Activated CD4-positive, CD25-positive, alpha-beta regulatory T cell (primary cell): ENCODE measurements around the gene MVB12B.

ENCODE experiments used
- DNase-seq, 4 experiments: peaks; one replicate each; lab custom pipeline; 2025; lab: John Stamatoyannopoulos, UW

The MVB12B gene

GRCh38 chr9:126494746-126495145 is 168.1 kb downstream of the MVB12B start:
- no peak for DNase-seq

- no peak for DNase-seq
Measured at GRCh38 chr9:126495411-126496180, 169.0 kb downstream of the MVB12B start.

- DNase-seq, result no peak
Measured at GRCh38 chr9:126496181-126496576, 169.6 kb downstream of the MVB12B start.

GRCh38 chr9:126496781-126497659 is 170.4 kb downstream of the MVB12B start:
- DNase-seq, result no peak

- DNase-seq, result no peak
Measured at GRCh38 chr9:126497660-126498275, 171.1 kb downstream of the MVB12B start.

GRCh38 chr9:126498331-126498730 is 171.7 kb downstream of the MVB12B start:
- DNase-seq, result no peak

- peak in 3 of 4 experiments; percentile 9 to 24 (median 14) for DNase-seq
Measured at GRCh38 chr9:126499005-126499910, 172.6 kb downstream of the MVB12B start.

- no peak for DNase-seq
Measured at GRCh38 chr9:126499911-126500599, 173.4 kb downstream of the MVB12B start.

- DNase-seq, result peak; percentile 39 to 53 (median 46)
Measured at GRCh38 chr9:126500600-126501382, 174.2 kb downstream of the MVB12B start.

- no peak for DNase-seq
Measured at GRCh38 chr9:126501383-126502331, 175.0 kb downstream of the MVB12B start.

- no peak for DNase-seq
Measured at GRCh38 chr9:126502417-126503332, 176.0 kb downstream of the MVB12B start.

- no peak for DNase-seq
Measured at GRCh38 chr9:126503333-126504085, 176.9 kb downstream of the MVB12B start.

- DNase-seq, result no peak
Measured at GRCh38 chr9:126504086-126504976, 177.7 kb downstream of the MVB12B start.

GRCh38 chr9:126504977-126505455 is 178.4 kb downstream of the MVB12B start:
- no peak for DNase-seq

GRCh38 chr9:126505697-126506346 is 179.2 kb downstream of the MVB12B start:
- no peak for DNase-seq
